ENCODE data around the gene BAG1. TPM values are rescaled to one million over a fixed set of nuclear protein-coding genes. Genes with fewer than 3 reads are reported as not detected.

BAG1 gene
- total RNA-seq, 1 experiment from 2014 or later = 103 TPM

- intact Hi-C loops (cut with micrococcal nuclease) = no loop called here
- no peaks in the 10 kb centered on the region for H3K9me3 ChIP-seq (ENCODE audit: low read length)
- POLR2A ChIA-PET (ENCODE audit: unreplicated experiment) = no interaction called here
- no peak overlapping the region for H3K27ac ChIP-seq (ENCODE audit: low read length)
- no peaks in the 10 kb centered on the region for H4K20me1 ChIP-seq (ENCODE audit: low read length)
- H3K9ac ChIP-seq (ENCODE audit: low read length) = no peak overlapping the region
- CTCF ChIA-PET = no interaction called here
- H3F3A ChIP-seq (ENCODE audit: low read length, unreplicated experiment) = no peaks in the 10 kb centered on the region
- no peak for TF ChIP-seq CTCF (conservative IDR thresholded peaks at IDR 0.05; ENCODE audit: low read depth, low read length)
- no peak for TF ChIP-seq EZH2 (IDR thresholded peaks at IDR 0.05; ENCODE audit: low read length, unreplicated experiment)
- no peak for TF ChIP-seq EZH2phosphoT487 (IDR thresholded peaks at IDR 0.05; ENCODE audit: borderline replicate concordance, low read length)
- peaks cover 11% of the 10 kb centered on the region for H3K4me1 ChIP-seq (ENCODE audit: insufficient read depth, low read length)
- no peaks in the 10 kb centered on the region for H3K27me3 ChIP-seq (ENCODE audit: low read length)
- no TSS peak for BruUV-seq (replicated peaks)
- no peaks in the 10 kb centered on the region for H3K79me2 ChIP-seq (ENCODE audit: low read length)
- H3K9me2 ChIP-seq (replicated peaks; ENCODE audit: low read length) = no peaks in the 10 kb centered on the region
- no peaks in the 10 kb centered on the region for H3K36me3 ChIP-seq (ENCODE audit: low read depth, low read length)
- H3K4me2 ChIP-seq (ENCODE audit: low read length) = no peak overlapping the region
- no peak overlapping the region for H2AFZ ChIP-seq (ENCODE audit: low read length)
- no peak overlapping the region for H3K4me3 ChIP-seq (ENCODE audit: low read length)
- DNase-seq = peak; percentile 40
- ATAC-seq = no peak
Observed at GRCh38 chr9:33222031-33222430, 42.5 kb downstream of the BAG1 start.

GRCh38 chr9:33221568-33221884 is 43.0 kb downstream of the BAG1 start:
- DNase-seq (no peak), ATAC-seq (no peak)
- H3K27ac ChIP-seq (ENCODE audit: low read length) = no peak overlapping the region
- no peaks in the 10 kb centered on the region for H3K9me3 ChIP-seq (ENCODE audit: low read length)
- no peaks in the 10 kb centered on the region for H3K27me3 ChIP-seq (ENCODE audit: low read length)
- CTCF ChIA-PET = no interaction called here
- H3K4me3 ChIP-seq (ENCODE audit: low read length) = no peak overlapping the region
- no peaks in the 10 kb centered on the region for H4K20me1 ChIP-seq (ENCODE audit: low read length)
- H3K4me2 ChIP-seq (ENCODE audit: low read length) = no peak overlapping the region
- H3K9ac ChIP-seq (ENCODE audit: low read length) = no peak overlapping the region
- intact Hi-C loops (cut with micrococcal nuclease) = no loop called here
- no peaks in the 10 kb centered on the region for H3K9me2 ChIP-seq (replicated peaks; ENCODE audit: low read length)
- H3K79me2 ChIP-seq (ENCODE audit: low read length) = no peaks in the 10 kb centered on the region
- no TSS peak for BruUV-seq (replicated peaks)
- POLR2A ChIA-PET (ENCODE audit: unreplicated experiment) = no interaction called here
- H3K36me3 ChIP-seq (ENCODE audit: low read depth, low read length) = no peaks in the 10 kb centered on the region
- peaks cover 11% of the 10 kb centered on the region for H3K4me1 ChIP-seq (ENCODE audit: insufficient read depth, low read length)
- no peaks in the 10 kb centered on the region for H3F3A ChIP-seq (ENCODE audit: low read length, unreplicated experiment)
- no peak for TF ChIP-seq CTCF (conservative IDR thresholded peaks at IDR 0.05; ENCODE audit: low read depth, low read length)
- TF ChIP-seq EZH2phosphoT487 (IDR thresholded peaks at IDR 0.05; ENCODE audit: borderline replicate concordance, low read length) = no peak
- no peak for TF ChIP-seq EZH2 (IDR thresholded peaks at IDR 0.05; ENCODE audit: low read length, unreplicated experiment)
- H2AFZ ChIP-seq (ENCODE audit: low read length) = no peak overlapping the region

GRCh38 chr9:33220681-33221567 is 43.6 kb downstream of the BAG1 start:
- Histone ChIP-seq H3F3A (ENCODE audit: low read length, unreplicated experiment) (no peaks in the 10 kb centered on the region), H3K4me2 (ENCODE audit: low read length) (no peak overlapping the region), H3K27me3 (ENCODE audit: low read length) (no peaks in the 10 kb centered on the region), H3K4me1 (ENCODE audit: insufficient read depth, low read length) (peaks cover 11% of the 10 kb centered on the region), H3K27ac (ENCODE audit: low read length) (no peak overlapping the region), H3K4me3 (ENCODE audit: low read length) (no peak overlapping the region), H3K79me2 (ENCODE audit: low read length) (no peaks in the 10 kb centered on the region), H3K9me3 (ENCODE audit: low read length) (no peaks in the 10 kb centered on the region), H2AFZ (ENCODE audit: low read length) (no peak overlapping the region), H3K36me3 (ENCODE audit: low read depth, low read length) (no peaks in the 10 kb centered on the region), H4K20me1 (ENCODE audit: low read length) (no peaks in the 10 kb centered on the region), H3K9me2 (replicated peaks; ENCODE audit: low read length) (no peaks in the 10 kb centered on the region), H3K9ac (ENCODE audit: low read length) (no peak overlapping the region)
- no peak for ATAC-seq
- no peak for DNase-seq
- BruUV-seq (replicated peaks) = no TSS peak
- intact Hi-C loops (cut with micrococcal nuclease) = no loop called here
- TF ChIP-seq EZH2 (IDR thresholded peaks at IDR 0.05; ENCODE audit: low read length, unreplicated experiment) (no peak), CTCF (conservative IDR thresholded peaks at IDR 0.05; ENCODE audit: low read depth, low read length) (no peak)
- POLR2A ChIA-PET (ENCODE audit: unreplicated experiment) = no interaction called here
- CTCF ChIA-PET = no interaction called here
